Endothelial cell (in vitro differentiated cells): Measurements from ENCODE around the gene ACTR3. TPM values are rescaled to one million over a fixed set of nuclear protein-coding genes. Genes with fewer than 3 reads are reported as not detected.
A peak's percentile ranks its signal among the peaks of the same experiment; 100 is the strongest.

Experiments used
- DNase-seq: peaks from one replicate; pipeline ENCODE4 v3.0.0; 2021; ENCODE audit warnings: low spot score
- H3K27ac Mint-ChIP-seq: one replicate; pipeline ENCODE4 v1.8.0; 2021; ENCODE audit warnings: mixed read lengths, inconsistent platforms; ENCODE audit not compliant: unreplicated experiment
- H3K27me3 Mint-ChIP-seq: one replicate; pipeline ENCODE4 v1.8.0; 2021; ENCODE audit warnings: mild to moderate bottlenecking, moderate library complexity, mixed read lengths, inconsistent platforms; ENCODE audit not compliant: unreplicated experiment
- H3K36me3 Mint-ChIP-seq: one replicate; pipeline ENCODE4 v1.8.0; 2021; ENCODE audit warnings: mild to moderate bottlenecking, low read depth, mixed read lengths, inconsistent platforms; ENCODE audit not compliant: unreplicated experiment
- H3K4me1 Mint-ChIP-seq: one replicate; pipeline ENCODE4 v1.8.0; 2021; ENCODE audit warnings: mild to moderate bottlenecking, mixed read lengths, inconsistent platforms; ENCODE audit not compliant: unreplicated experiment
- H3K4me3 Mint-ChIP-seq: one replicate; pipeline ENCODE4 v1.8.0; 2021; ENCODE audit warnings: mild to moderate bottlenecking, mixed read lengths, inconsistent platforms; ENCODE audit not compliant: unreplicated experiment
- H3K9me3 Mint-ChIP-seq: one replicate; pipeline ENCODE4 v1.8.0; 2021; ENCODE audit warnings: mixed read lengths, inconsistent platforms; ENCODE audit not compliant: unreplicated experiment
- total RNA-seq: library from RNA; stranded (reverse); fragmentation: NEBNext Ultra II Directional; extraction: Animal tissue kit (Norgen Biotek cat#: 25700); gene quantifications from one replicate; pipeline ENCODE4 v1.2.1, GENCODE V29; 2021; ENCODE audit not compliant: unreplicated experiment
- TF ChIP-seq, protein P1 (sequence below): fragments of 200-600 bp; sonication (generic); IDR thresholded peaks from one replicate; pipeline ENCODE4 v1.5.0; 2021; ENCODE audit warnings: antibody characterized with exemption; ENCODE audit not compliant: unreplicated experiment

Gene ACTR3
- total RNA-seq, 1 donor from 2014 or later = 284 TPM

GRCh38 chr2:113878743-113879142, 11.1 kb upstream of the ACTR3 start:
- TF ChIP-seq, protein P1, sequence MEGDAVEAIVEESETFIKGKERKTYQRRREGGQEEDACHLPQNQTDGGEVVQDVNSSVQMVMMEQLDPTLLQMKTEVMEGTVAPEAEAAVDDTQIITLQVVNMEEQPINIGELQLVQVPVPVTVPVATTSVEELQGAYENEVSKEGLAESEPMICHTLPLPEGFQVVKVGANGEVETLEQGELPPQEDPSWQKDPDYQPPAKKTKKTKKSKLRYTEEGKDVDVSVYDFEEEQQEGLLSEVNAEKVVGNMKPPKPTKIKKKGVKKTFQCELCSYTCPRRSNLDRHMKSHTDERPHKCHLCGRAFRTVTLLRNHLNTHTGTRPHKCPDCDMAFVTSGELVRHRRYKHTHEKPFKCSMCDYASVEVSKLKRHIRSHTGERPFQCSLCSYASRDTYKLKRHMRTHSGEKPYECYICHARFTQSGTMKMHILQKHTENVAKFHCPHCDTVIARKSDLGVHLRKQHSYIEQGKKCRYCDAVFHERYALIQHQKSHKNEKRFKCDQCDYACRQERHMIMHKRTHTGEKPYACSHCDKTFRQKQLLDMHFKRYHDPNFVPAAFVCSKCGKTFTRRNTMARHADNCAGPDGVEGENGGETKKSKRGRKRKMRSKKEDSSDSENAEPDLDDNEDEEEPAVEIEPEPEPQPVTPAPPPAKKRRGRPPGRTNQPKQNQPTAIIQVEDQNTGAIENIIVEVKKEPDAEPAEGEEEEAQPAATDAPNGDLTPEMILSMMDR = no peak
- DNase-seq = no peak
- no peaks in the 10 kb centered on the region for H3K9me3 Mint-ChIP-seq

DNA sequence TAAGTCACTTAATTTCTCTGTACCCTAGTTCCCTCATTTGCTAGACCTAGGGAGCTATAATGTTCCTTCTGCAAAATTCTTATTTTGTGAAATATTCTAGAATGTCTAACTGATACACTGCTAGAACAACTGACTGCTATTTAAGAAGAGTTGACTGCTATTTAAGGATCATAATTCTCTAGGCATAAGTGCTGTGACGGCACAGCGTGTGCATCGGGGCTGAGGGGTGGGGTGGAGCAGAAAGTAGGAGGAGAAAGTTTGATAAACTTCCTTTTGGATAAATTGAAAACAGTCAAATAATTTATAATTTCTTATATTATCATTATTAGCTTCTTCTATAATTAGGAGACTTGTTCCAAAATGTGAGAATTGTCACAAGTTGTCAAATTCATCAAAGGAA, 10.4 kb upstream of the ACTR3 start:
- Mint-ChIP-seq H3K27me3 (peaks cover 8% of the 10 kb centered on the region), H3K36me3 (no peaks in the 10 kb centered on the region), H3K4me1 (peaks cover under 1% of the 10 kb centered on the region), H3K9me3 (no peaks in the 10 kb centered on the region), H3K4me3 (no peak overlapping the region), H3K27ac (no peak overlapping the region)
- DNase-seq = no peak
- TF ChIP-seq, protein P1 = no peak

More at GRCh38 chr2:113878743-113879142, 11.1 kb upstream of the ACTR3 start:
- Mint-ChIP-seq H3K4me3 (no peak overlapping the region), H3K36me3 (no peaks in the 10 kb centered on the region), H3K27ac (no peak overlapping the region), H3K4me1 (peaks cover 8% of the 10 kb centered on the region), H3K27me3 (peaks cover 8% of the 10 kb centered on the region)

DNA sequence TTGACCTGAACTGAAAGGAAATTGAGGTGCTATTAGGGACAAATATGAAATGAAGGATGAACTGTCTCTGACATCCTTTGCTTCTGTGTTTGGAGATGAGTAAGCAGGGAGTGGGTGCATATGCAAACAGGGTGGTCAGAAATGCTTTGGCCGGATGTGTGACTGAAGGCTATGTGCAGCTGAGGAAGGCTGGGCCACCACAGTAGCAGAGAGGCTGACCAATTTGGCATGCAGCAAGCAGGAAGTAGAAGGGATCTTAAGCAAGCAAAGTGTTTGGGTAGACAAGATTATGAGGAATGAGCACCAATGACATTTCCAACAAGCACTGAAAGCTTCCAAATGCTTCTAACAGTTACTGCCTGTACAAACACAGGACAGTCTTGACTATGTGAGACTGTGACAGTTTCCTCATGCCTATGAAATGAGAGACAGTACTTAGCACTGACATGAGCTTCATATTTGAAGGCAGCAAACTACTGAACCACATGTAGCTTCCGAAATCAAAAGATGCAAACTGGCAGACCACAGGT, 3.3 kb upstream of the ACTR3 start:
- Mint-ChIP-seq H3K27me3 (peaks cover 17% of the 10 kb centered on the region), H3K4me3 (no peak overlapping the region), H3K4me1 (peaks cover 26% of the 10 kb centered on the region), H3K27ac (no peak overlapping the region), H3K36me3 (peaks cover 15% of the 10 kb centered on the region), H3K9me3 (no peaks in the 10 kb centered on the region)
- DNase-seq = no peak
- TF ChIP-seq, protein P1 = no peak

- no peak overlapping the region for H3K4me3 Mint-ChIP-seq
- DNase-seq = no peak
- peaks cover 30% of the 10 kb centered on the region for H3K4me1 Mint-ChIP-seq
- peaks cover 17% of the 10 kb centered on the region for H3K27me3 Mint-ChIP-seq
- peak overlapping the region; percentile 14 for H3K27ac Mint-ChIP-seq
- peaks cover 15% of the 10 kb centered on the region for H3K36me3 Mint-ChIP-seq
- H3K9me3 Mint-ChIP-seq = no peaks in the 10 kb centered on the region
- TF ChIP-seq, protein P1 = no peak
Measured at GRCh38 chr2:113887009-113887792, 2.7 kb upstream of the ACTR3 start.
